GM12864 (cell line): ENCODE measurements around the gene TTLL7.

Experiments
- DNase-seq: peaks from one replicate; pipeline ENCODE4 v3.0.0-alpha.2; 2011; ENCODE audit warnings: low read depth
- H3K4me3 ChIP-seq: 2 replicates; pipeline ENCODE4 v1.5.1; 2011; ENCODE audit warnings: mild to moderate bottlenecking, low read depth, low read length, control low read depth
- CTCF ChIP-seq: IDR thresholded peaks from 2 replicates; pipeline ENCODE4 v1.5.1; 2011; ENCODE audit warnings: low read depth, mild to moderate bottlenecking, moderate library complexity, low read length, control low read depth, inconsistent platforms; ENCODE audit errors: missing control alignments

The TTLL7 gene

GRCh38 chr1:83932693-83933092 lies 66.2 kb downstream of the TTLL7 start:
- TF ChIP-seq CTCF: no peak
- H3K4me3 ChIP-seq: no peak overlapping the region
- no peak for DNase-seq

- TF ChIP-seq CTCF: no peak
- no peak overlapping the region for H3K4me3 ChIP-seq
- no peak for DNase-seq
These were observed 66.7 kb downstream of the TTLL7 start for GRCh38 chr1:83932281-83932680.

GRCh38 chr1:83931658-83932253 lies 67.2 kb downstream of the TTLL7 start:
- peak; percentile 4 for DNase-seq
- no peak overlapping the region for H3K4me3 ChIP-seq
- peak; percentile 46 for TF ChIP-seq CTCF

- TF ChIP-seq CTCF: no peak
- DNase-seq: no peak
- no peak overlapping the region for H3K4me3 ChIP-seq
These were observed 69.7 kb downstream of the TTLL7 start for GRCh38 chr1:83929184-83929583.

GRCh38 chr1:83928396-83928795 lies 70.5 kb downstream of the TTLL7 start:
- no peak for TF ChIP-seq CTCF
- DNase-seq: no peak
- H3K4me3 ChIP-seq: no peak overlapping the region

GRCh38 chr1:83927701-83928100 lies 71.2 kb downstream of the TTLL7 start:
- no peak overlapping the region for H3K4me3 ChIP-seq
- no peak for TF ChIP-seq CTCF
- DNase-seq: no peak

GRCh38 chr1:83927061-83927460 lies 71.9 kb downstream of the TTLL7 start:
- H3K4me3 ChIP-seq: no peak overlapping the region
- no peak for TF ChIP-seq CTCF
- DNase-seq: no peak
